MM.1S (cell line): ENCODE data around the gene UACA.

Source experiments
- EZH2 ChIP-seq: fragments of 300-600 bp; sonication (generic); optimal IDR thresholded peaks from 2 replicates; pipeline ENCODE3; 2017; ENCODE audit warnings: low read depth, mild to moderate bottlenecking, antibody characterized with exemption, low read length, mixed read lengths
- TF ChIP-seq, protein P1 (sequence below): fragments of 300-600 bp; sonication (generic); IDR thresholded peaks from 2 replicates; pipeline ENCODE4 v1.5.1; 2016; ENCODE audit warnings: antibody characterized with exemption, low read length, mixed read lengths

DNA sequence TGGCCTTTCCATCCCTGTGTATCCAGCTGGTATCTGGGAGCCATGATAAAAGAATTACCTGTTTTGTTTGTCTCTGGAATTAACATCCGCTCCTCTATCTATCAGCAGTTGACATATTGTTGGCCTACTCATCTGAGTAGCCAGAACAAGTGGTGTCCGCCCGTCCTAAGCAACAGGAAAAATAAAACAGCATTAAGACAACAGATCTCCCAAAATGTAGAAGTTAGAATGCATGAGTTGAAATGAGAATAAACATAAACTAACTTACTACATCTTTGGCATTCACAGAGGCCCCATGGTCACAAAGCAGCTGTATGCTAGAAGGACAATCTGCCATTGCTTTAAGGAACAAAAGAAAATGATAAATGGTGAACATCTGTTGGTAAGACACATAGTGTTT is 75.9 kb downstream of the UACA start:
- TF ChIP-seq, protein P1, sequence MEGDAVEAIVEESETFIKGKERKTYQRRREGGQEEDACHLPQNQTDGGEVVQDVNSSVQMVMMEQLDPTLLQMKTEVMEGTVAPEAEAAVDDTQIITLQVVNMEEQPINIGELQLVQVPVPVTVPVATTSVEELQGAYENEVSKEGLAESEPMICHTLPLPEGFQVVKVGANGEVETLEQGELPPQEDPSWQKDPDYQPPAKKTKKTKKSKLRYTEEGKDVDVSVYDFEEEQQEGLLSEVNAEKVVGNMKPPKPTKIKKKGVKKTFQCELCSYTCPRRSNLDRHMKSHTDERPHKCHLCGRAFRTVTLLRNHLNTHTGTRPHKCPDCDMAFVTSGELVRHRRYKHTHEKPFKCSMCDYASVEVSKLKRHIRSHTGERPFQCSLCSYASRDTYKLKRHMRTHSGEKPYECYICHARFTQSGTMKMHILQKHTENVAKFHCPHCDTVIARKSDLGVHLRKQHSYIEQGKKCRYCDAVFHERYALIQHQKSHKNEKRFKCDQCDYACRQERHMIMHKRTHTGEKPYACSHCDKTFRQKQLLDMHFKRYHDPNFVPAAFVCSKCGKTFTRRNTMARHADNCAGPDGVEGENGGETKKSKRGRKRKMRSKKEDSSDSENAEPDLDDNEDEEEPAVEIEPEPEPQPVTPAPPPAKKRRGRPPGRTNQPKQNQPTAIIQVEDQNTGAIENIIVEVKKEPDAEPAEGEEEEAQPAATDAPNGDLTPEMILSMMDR, result no peak
- no peak for TF ChIP-seq EZH2
